Endothelial cell of umbilical vein (primary cell): ENCODE results near the gene CHMP6. TPM values are rescaled to one million over a fixed set of nuclear protein-coding genes. Genes with fewer than 3 reads are reported as not detected.

Experiments
- BruUV-seq: library from RNA; stranded (reverse); fragments of 400-500 nt; replicated peaks from 2 replicates; lab custom pipeline; 2021; lab: Mats Ljungman, UMichigan
- CTCF ChIA-PET: fragments of 300-600, 350-600 bp; sonication (Branson Sonifier 250); formaldehyde crosslinking; loops from one replicate; lab custom pipeline; 2021; ENCODE audit warnings: antibody characterized with exemption, inconsistent platforms; lab: Charles Lee
- POLR2A ChIA-PET: fragments of 300-600, 350-600 bp; sonication (Branson Sonifier 250); formaldehyde crosslinking; loops from one replicate; lab custom pipeline; 2021; ENCODE audit warnings: antibody characterized with exemption, inconsistent platforms; lab: Charles Lee
- DNase-seq: peaks from one replicate; pipeline ENCODE4 v3.0.0-alpha.2; 2011; ENCODE audit warnings: low read depth, low spot score
- FAIRE-seq: peaks from 2 replicates; lab custom pipeline; 2011; peaks lifted over from hg19 to GRCh38; lab: Jason Lieb, UNC
- H2AFZ ChIP-seq: 2 replicates; pipeline ENCODE4 v1.6.0; 2012; ENCODE audit warnings: low read depth, low read length, control low read depth, inconsistent platforms
- H3K27ac ChIP-seq: 2 replicates; pipeline ENCODE4 v1.5.1; 2011; ENCODE audit warnings: low read depth, mild to moderate bottlenecking, control low read depth, low read length, moderate library complexity; ENCODE audit not compliant: insufficient read depth
- H3K27me3 ChIP-seq, 2 experiments: 2 replicates each; pipeline versions ENCODE4 v1.6.0 to v1.6.1; 2011; ENCODE audit warnings: low read length in 2 of 2, mixed read lengths in 1 of 2; ENCODE audit not compliant: control insufficient read depth in 2 of 2, insufficient read depth in 2 of 2
- H3K36me3 ChIP-seq, 2 experiments: 2 replicates in 1 of 2; 3 replicates in 1 of 2; pipeline ENCODE4 v1.5.1; 2011; ENCODE audit warnings: low read length in 2 of 2, mild to moderate bottlenecking in 1 of 2, moderate library complexity in 1 of 2; ENCODE audit not compliant: control insufficient read depth in 2 of 2, insufficient read depth in 2 of 2; ENCODE audit errors: extremely low read depth in 1 of 2
- H3K4me1 ChIP-seq: 3 replicates; pipeline ENCODE4 v1.5.1; 2011; ENCODE audit warnings: mild to moderate bottlenecking, low read length; ENCODE audit not compliant: control insufficient read depth, insufficient read depth; ENCODE audit errors: extremely low read depth
- H3K4me2 ChIP-seq: 2 replicates; pipeline ENCODE4 v1.6.1; 2011; ENCODE audit warnings: low read length, control low read depth, mixed read lengths; ENCODE audit not compliant: insufficient read depth
- H3K4me3 ChIP-seq, 3 experiments: fragments of 200-600 bp in 1 of 3; sonication (generic), shearing (Covaris generic) in 1 of 3; replicated peaks in 1 of 3; 2 replicates each; pipeline ENCODE4 v1.5.1; 2011 to 2016; ENCODE audit warnings: control low read depth in 3 of 3, low read length in 3 of 3, mild to moderate bottlenecking in 2 of 3, inconsistent platforms in 1 of 3, low read depth in 1 of 3, moderate library complexity in 1 of 3; ENCODE audit not compliant: insufficient read depth in 1 of 3
- H3K79me2 ChIP-seq: 2 replicates; pipeline ENCODE4 v1.6.0; 2012; ENCODE audit warnings: low read length, inconsistent platforms; ENCODE audit not compliant: control insufficient read depth, insufficient read depth
- H3K9ac ChIP-seq: replicated peaks from 2 replicates; pipeline ENCODE3; 2011; ENCODE audit warnings: low read length, control low read depth; ENCODE audit not compliant: insufficient read depth; ENCODE audit errors: extremely low read depth
- H3K9me1 ChIP-seq: replicated peaks from 3 replicates; pipeline ENCODE4 v1.6.0; 2011; ENCODE audit warnings: mild to moderate bottlenecking, low read length; ENCODE audit not compliant: control insufficient read depth, insufficient read depth; ENCODE audit errors: extremely low read depth
- H3K9me3 ChIP-seq: replicated peaks from 2 replicates; pipeline ENCODE4 v1.5.1; 2012; ENCODE audit warnings: low read length, inconsistent platforms; ENCODE audit not compliant: control insufficient read depth, insufficient read depth
- H4K20me1 ChIP-seq: replicated peaks from 2 replicates; pipeline ENCODE3; 2011; ENCODE audit warnings: mild to moderate bottlenecking, low read length; ENCODE audit not compliant: control insufficient read depth, insufficient read depth; ENCODE audit errors: extremely low read depth
- CTCF ChIP-seq, 2 donors: IDR thresholded peaks; 1 replicate in 1 of 2; 2 replicates in 1 of 2; pipeline ENCODE4 v1.5.1; 2011; ENCODE audit warnings: low read length in 2 of 2, mild to moderate bottlenecking in 2 of 2, moderate library complexity in 2 of 2, control low read depth in 1 of 2, inconsistent platforms in 1 of 2, low read depth in 1 of 2; ENCODE audit not compliant: insufficient read depth in 1 of 2; ENCODE audit errors: extremely low read depth in 1 of 2
- FOS ChIP-seq: IDR thresholded peaks from 2 replicates; pipeline ENCODE4 v1.6.1; 2011; ENCODE audit warnings: mild to moderate bottlenecking, low read length, moderate library complexity, borderline replicate concordance; ENCODE audit not compliant: insufficient read depth
- GATA2 ChIP-seq: IDR thresholded peaks from 2 replicates; pipeline ENCODE4 v1.7.0; 2011; ENCODE audit warnings: low read depth, mild to moderate bottlenecking, moderate library complexity, mixed read lengths, low read length; ENCODE audit not compliant: insufficient read length, insufficient read depth
- JUN ChIP-seq: IDR thresholded peaks from 2 replicates; pipeline ENCODE4 v1.6.1; 2011; ENCODE audit warnings: borderline replicate concordance, low read depth; ENCODE audit not compliant: insufficient read length, insufficient read depth
- MAX ChIP-seq: IDR thresholded peaks from 2 replicates; pipeline ENCODE4 v1.6.1; 2011; ENCODE audit not compliant: insufficient read depth, insufficient read length
- MYC ChIP-seq: IDR thresholded peaks from one replicate; pipeline ENCODE4 v1.6.1; 2011; ENCODE audit warnings: mild to moderate bottlenecking, low read depth, low read length
- POLR2A ChIP-seq: IDR thresholded peaks from 2 replicates; pipeline ENCODE4 v1.6.1; 2012; ENCODE audit warnings: low read depth, mild to moderate bottlenecking, control low read depth, low read length
- POLR2AphosphoS5 ChIP-seq: IDR thresholded peaks from 2 replicates; pipeline ENCODE4 v1.6.1; 2012; ENCODE audit warnings: low read depth, mild to moderate bottlenecking, control low read depth, low read length, moderate library complexity; ENCODE audit not compliant: insufficient read depth
- dilution Hi-C: fragments of 300-500 bp; cut with MboI; formaldehyde crosslinking; loops from one replicate; pipeline ENCODE4 v1.15.0; 2019; ENCODE audit warnings: low sequenced_read_pairs; ENCODE audit not compliant: extremely low pct_ligation_motif_present
- intact Hi-C: fragments of 100-400 bp; cut with micrococcal nuclease; formaldehyde crosslinking; loops from one replicate; pipeline ENCODE4 v1.10.0; 2022
- polyA plus RNA-seq, 4 experiments: library from polyadenylated mRNA; depleted of rRNA in 3 of 4; stranded (reverse) in 3 of 4; unstranded in 1 of 4; fragments of >200 nt; gene quantifications; 2 replicates each; pipeline versions ENCODE4 v1.2.1 to v1.2.3, GENCODE V29; 2011 to 2012; ENCODE audit warnings: missing spikeins in 1 of 4
- total RNA-seq: library from RNA; stranded (reverse); gene quantifications from 2 replicates; pipeline ENCODE4 v1.2.3, GENCODE V29; 2021

The CHMP6 gene
- total and polyA plus RNA-seq, 2 donors (not counting 3 experiments of a cell fraction or from before 2014, with no cell fraction given) = 42.5 to 48.5 TPM

GRCh38 chr17:81044428-81044763 lies 52.8 kb downstream of the CHMP6 start:
- FAIRE-seq (no peak), DNase-seq (no peak)
- intact Hi-C loops = loop anchor here (1.0 kb wide), 1 partner anchor 10 kb away; no protein-coding TSS in a partner anchor
- dilution Hi-C loops = no loop called here
- no peak overlapping the region for H3K9ac ChIP-seq
- ChIA-PET CTCF (interaction anchor here (0.8 to 1.8 kb wide), 6 partner anchors 13 to 57 kb away, joined by 3 to 7 read pairs (median 4); no protein-coding TSS in a partner anchor), POLR2A (interaction anchor here (1.3 kb wide), 1 partner anchor 9 kb away, joined by 5 read pairs; the partner anchor contains the start of gene BAIAP2)
- H3K27ac ChIP-seq = peak overlapping the region; percentile 43
- peak overlapping the region; percentile 6 for H3K4me2 ChIP-seq
- H3K36me3 ChIP-seq = no peaks in the 10 kb centered on the region
- no peak overlapping the region for H2AFZ ChIP-seq
- H3K4me1 ChIP-seq = peaks cover 29% of the 10 kb centered on the region
- H3K9me1 ChIP-seq = no peaks in the 10 kb centered on the region
- no peak overlapping the region for H3K4me3 ChIP-seq
- BruUV-seq = no TSS peak
- H4K20me1 ChIP-seq = no peaks in the 10 kb centered on the region
- TF ChIP-seq MYC (no peak), MAX (no peak), POLR2AphosphoS5 (no peak), CTCF (IDR thresholded peaks at IDR 0.05; ENCODE audit: extremely low read depth in 1 of 2, insufficient read depth in 1 of 2, low read depth in 1 of 2, low read length in 2 of 2) (no peak), FOS (no peak), JUN (no peak), GATA2 (no peak), POLR2A (no peak)
- H3K79me2 ChIP-seq = peaks cover 2% of the 10 kb centered on the region
- H3K27me3 ChIP-seq = no peaks in the 10 kb centered on the region
- no peaks in the 10 kb centered on the region for H3K9me3 ChIP-seq
